H9 (cell line): ENCODE measurements around the gene METAP2. TPM values are rescaled to one million over a fixed set of nuclear protein-coding genes. Genes with fewer than 3 reads are reported as not detected.

Experiments used
- DNase-seq: peaks from one replicate; pipeline ENCODE4 v3.0.0-alpha.2; 2017
- H2AFZ ChIP-seq: one replicate; pipeline ENCODE4 v1.6.1; 2013; ENCODE audit warnings: mild to moderate bottlenecking, low read length, control low read depth, moderate library complexity
- H2AK5ac ChIP-seq: 2 replicates; pipeline ENCODE4 v1.6.1; 2013; ENCODE audit warnings: low read length, control low read depth, mixed read lengths; ENCODE audit not compliant: insufficient read length
- H2BK120ac ChIP-seq: one replicate; pipeline ENCODE4 v1.6.1; 2013; ENCODE audit warnings: low read depth, mild to moderate bottlenecking, low read length, control low read depth, inconsistent platforms; ENCODE audit not compliant: poor library complexity, severe bottlenecking
- H2BK12ac ChIP-seq: 2 replicates; pipeline ENCODE4 v1.6.1; 2013; ENCODE audit warnings: low read length, control low read depth, mixed read lengths, low read depth; ENCODE audit not compliant: insufficient read length
- H2BK15ac ChIP-seq: 2 replicates; pipeline ENCODE4 v1.6.1; 2013; ENCODE audit warnings: low read depth, low read length, control low read depth
- H2BK20ac ChIP-seq: one replicate; pipeline ENCODE4 v1.6.1; 2013; ENCODE audit warnings: low read depth, mild to moderate bottlenecking, low read length, control low read depth, inconsistent platforms; ENCODE audit not compliant: poor library complexity, severe bottlenecking
- H2BK5ac ChIP-seq: 2 replicates; pipeline ENCODE4 v1.6.1; 2013; ENCODE audit warnings: low read length, control low read depth, mixed read lengths; ENCODE audit not compliant: insufficient read length
- H3K14ac ChIP-seq: 2 replicates; pipeline ENCODE4 v1.6.1; 2013; ENCODE audit warnings: low read length, control low read depth; ENCODE audit not compliant: insufficient read depth
- H3K18ac ChIP-seq: 2 replicates; pipeline ENCODE4 v1.6.1; 2013; ENCODE audit warnings: low read depth, mild to moderate bottlenecking, mixed read lengths, low read length, control low read depth; ENCODE audit not compliant: insufficient read length
- H3K23ac ChIP-seq: 2 replicates; pipeline ENCODE4 v1.6.1; 2013; ENCODE audit warnings: low read length, control low read depth, mixed read lengths, low read depth; ENCODE audit not compliant: insufficient read length
- H3K23me2 ChIP-seq: 2 replicates; pipeline ENCODE4 v1.6.1; 2013; ENCODE audit warnings: low read depth, mild to moderate bottlenecking, mixed read lengths, low read length, control low read depth; ENCODE audit not compliant: insufficient read length, poor library complexity, severe bottlenecking
- H3K27ac ChIP-seq: 2 replicates; pipeline ENCODE4 v1.5.1; 2013; ENCODE audit warnings: low read length, control low read depth, mixed read lengths, low read depth; ENCODE audit not compliant: insufficient read length
- H3K27me3 ChIP-seq: 2 replicates; pipeline ENCODE4 v1.6.1; 2013; ENCODE audit warnings: low read length, control low read depth, inconsistent platforms; ENCODE audit not compliant: insufficient read depth
- H3K4ac ChIP-seq: 2 replicates; pipeline ENCODE4 v1.6.1; 2013; ENCODE audit warnings: low read depth, mild to moderate bottlenecking, control low read depth, inconsistent platforms, low read length, moderate library complexity
- H3K4me1 ChIP-seq: 2 replicates; pipeline ENCODE4 v1.6.1; 2013; ENCODE audit warnings: low read length, control low read depth, inconsistent platforms; ENCODE audit not compliant: insufficient read depth
- H3K4me2 ChIP-seq: 2 replicates; pipeline ENCODE4 v1.6.1; 2013; ENCODE audit warnings: low read length, control low read depth, mixed read lengths; ENCODE audit not compliant: insufficient read length, insufficient read depth
- H3K56ac ChIP-seq: 2 replicates; pipeline ENCODE4 v1.6.1; 2013; ENCODE audit warnings: low read depth, mild to moderate bottlenecking, mixed read lengths, low read length, control low read depth; ENCODE audit not compliant: insufficient read length
- H3K79me1 ChIP-seq: 2 replicates; pipeline ENCODE4 v1.6.1; 2013; ENCODE audit warnings: low read depth, mild to moderate bottlenecking, moderate library complexity, low read length, control low read depth, inconsistent platforms; ENCODE audit not compliant: insufficient read depth, poor library complexity, severe bottlenecking
- H3K79me2 ChIP-seq: 2 replicates; pipeline ENCODE4 v1.6.1; 2013; ENCODE audit warnings: low read length, control low read depth, inconsistent platforms; ENCODE audit not compliant: insufficient read depth
- H3K9ac ChIP-seq: 2 replicates; pipeline ENCODE4 v1.6.1; 2013; ENCODE audit warnings: low read length, control low read depth, mixed read lengths; ENCODE audit not compliant: insufficient read length; ENCODE audit errors: extremely low read depth
- H3K9me3 ChIP-seq: one replicate; pipeline ENCODE4 v1.6.1; 2013; ENCODE audit warnings: low read depth, low read length, inconsistent platforms; ENCODE audit not compliant: control insufficient read depth
- H3T11ph ChIP-seq: one replicate; pipeline ENCODE4 v1.6.1; 2013; ENCODE audit warnings: mild to moderate bottlenecking, low read length, control low read depth, inconsistent platforms
- H4K20me1 ChIP-seq: one replicate; pipeline ENCODE4 v1.6.1; 2013; ENCODE audit not compliant: control insufficient read depth, insufficient read length, insufficient read depth
- H4K5ac ChIP-seq: 2 replicates; pipeline ENCODE4 v1.6.1; 2013; ENCODE audit warnings: low read depth, mild to moderate bottlenecking, mixed read lengths, low read length, control low read depth; ENCODE audit not compliant: insufficient read length
- H4K8ac ChIP-seq: replicated peaks from 2 replicates; pipeline ENCODE4 v1.6.1; 2013; ENCODE audit warnings: low read length, control low read depth, mixed read lengths, low read depth; ENCODE audit not compliant: insufficient read length
- H4K91ac ChIP-seq: 2 replicates; pipeline ENCODE4 v1.6.1; 2013; ENCODE audit warnings: low read depth, mild to moderate bottlenecking, moderate library complexity, mixed read lengths, low read length, control low read depth; ENCODE audit not compliant: insufficient read length
- H3K27ac Mint-ChIP-seq, 3 experiments: 2 replicates in 2 of 3; 3 replicates in 1 of 3; pipeline ENCODE4 v1.8.0; 2020 to 2021; ENCODE audit warnings: mixed read lengths in 3 of 3, mild to moderate bottlenecking in 1 of 3, moderate library complexity in 1 of 3
- H3K27me3 Mint-ChIP-seq: 2 replicates; pipeline ENCODE4 v1.8.0; 2021; ENCODE audit warnings: low read depth, mild to moderate bottlenecking, moderate library complexity, mixed read lengths
- H3K36me3 Mint-ChIP-seq, 3 experiments: 2 replicates in 2 of 3; 3 replicates in 1 of 3; pipeline ENCODE4 v1.8.0; 2020 to 2021; ENCODE audit warnings: low read depth in 3 of 3, mixed read lengths in 3 of 3; ENCODE audit not compliant: insufficient read depth in 1 of 3
- H3K4me1 Mint-ChIP-seq, 2 experiments: 2 replicates each; pipeline ENCODE4 v1.8.0; 2020; ENCODE audit warnings: mixed read lengths in 2 of 2
- H3K4me3 Mint-ChIP-seq, 2 experiments: 2 replicates in 1 of 2; 3 replicates in 1 of 2; pipeline ENCODE4 v1.8.0; 2020 to 2021; ENCODE audit warnings: mild to moderate bottlenecking in 2 of 2, mixed read lengths in 2 of 2, moderate library complexity in 1 of 2
- H3K9me3 Mint-ChIP-seq, 2 experiments: 2 replicates in 1 of 2; 3 replicates in 1 of 2; pipeline ENCODE4 v1.8.0; 2020; ENCODE audit warnings: mild to moderate bottlenecking in 2 of 2, mixed read lengths in 2 of 2, moderate library complexity in 1 of 2
- WGBS: extraction: QIAGEN DNeasy Blood & Tissue Kit; methylation state at CpG from one replicate; pipeline ENCODE4 v1.1.7; 2013; ENCODE audit warnings: missing lambda C conversion rate, low lambda C conversion rate, mixed read lengths; ENCODE audit not compliant: insufficient read length; ENCODE audit errors: extremely low coverage; 5-methylcytosine and 5-hydroxymethylcytosine counted together
- total RNA-seq: library from RNA; stranded (reverse); gene quantifications from 2 replicates; pipeline ENCODE4 v1.2.1, GENCODE V29; 2021
- TF ChIP-seq, protein P1 (sequence below): fragments of 200-600 bp; sonication (generic); conservative IDR thresholded peaks from 3 replicates; pipeline ENCODE4 v1.8.0; 2021; ENCODE audit warnings: antibody characterized with exemption, mild to moderate bottlenecking

Gene METAP2
- total RNA-seq, 1 experiment from 2014 or later: 140 TPM

DNA sequence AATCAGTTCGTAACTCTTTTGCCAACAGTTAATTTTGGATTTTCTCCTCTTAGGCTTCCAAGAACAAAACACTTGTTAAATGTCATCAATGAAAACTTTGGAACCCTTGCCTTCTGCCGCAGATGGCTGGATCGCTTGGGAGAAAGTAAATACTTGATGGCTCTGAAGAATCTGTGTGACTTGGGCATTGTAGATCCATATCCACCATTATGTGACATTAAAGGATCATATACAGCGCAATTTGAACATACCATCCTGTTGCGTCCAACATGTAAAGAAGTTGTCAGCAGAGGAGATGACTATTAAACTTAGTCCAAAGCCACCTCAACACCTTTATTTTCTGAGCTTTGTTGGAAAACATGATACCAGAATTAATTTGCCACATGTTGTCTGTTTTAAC is 39.6 kb downstream of the METAP2 start:
- Histone ChIP-seq H3K14ac (no peak overlapping the region), H3K79me1 (no peaks in the 10 kb centered on the region), H3K18ac (no peak overlapping the region), H3K23ac (no peak overlapping the region), H3K56ac (no peak overlapping the region), H4K8ac (no peak overlapping the region), H3K4me2 (no peak overlapping the region), H2BK5ac (no peak overlapping the region), H2AFZ (no peak overlapping the region), H3K27me3 (no peaks in the 10 kb centered on the region), H2AK5ac (no peak overlapping the region), H3K27ac (no peak overlapping the region), H4K20me1 (no peaks in the 10 kb centered on the region), H2BK15ac (no peak overlapping the region), H2BK12ac (no peak overlapping the region), H2BK20ac (no peak overlapping the region), H3K4ac (no peak overlapping the region), H4K91ac (no peak overlapping the region), H2BK120ac (no peak overlapping the region), H4K5ac (no peak overlapping the region), H3K4me1 (no peaks in the 10 kb centered on the region), H3K9ac (no peak overlapping the region), H3K79me2 (no peaks in the 10 kb centered on the region), H3K23me2 (no peaks in the 10 kb centered on the region), H3K9me3 (no peaks in the 10 kb centered on the region), H3T11ph (no peak overlapping the region)
- Mint-ChIP-seq H3K4me1 (no peaks in the 10 kb centered on the region), H3K27ac (no peak overlapping the region), H3K4me3 (no peak overlapping the region), H3K27me3 (no peaks in the 10 kb centered on the region), H3K9me3 (no peaks in the 10 kb centered on the region), H3K36me3 (peaks cover 30 to 86% (median 62%) of the 10 kb centered on the region in 3 experiments; a peak in 6 of 7 replicates)
- no peak for DNase-seq
- TF ChIP-seq, protein P1, sequence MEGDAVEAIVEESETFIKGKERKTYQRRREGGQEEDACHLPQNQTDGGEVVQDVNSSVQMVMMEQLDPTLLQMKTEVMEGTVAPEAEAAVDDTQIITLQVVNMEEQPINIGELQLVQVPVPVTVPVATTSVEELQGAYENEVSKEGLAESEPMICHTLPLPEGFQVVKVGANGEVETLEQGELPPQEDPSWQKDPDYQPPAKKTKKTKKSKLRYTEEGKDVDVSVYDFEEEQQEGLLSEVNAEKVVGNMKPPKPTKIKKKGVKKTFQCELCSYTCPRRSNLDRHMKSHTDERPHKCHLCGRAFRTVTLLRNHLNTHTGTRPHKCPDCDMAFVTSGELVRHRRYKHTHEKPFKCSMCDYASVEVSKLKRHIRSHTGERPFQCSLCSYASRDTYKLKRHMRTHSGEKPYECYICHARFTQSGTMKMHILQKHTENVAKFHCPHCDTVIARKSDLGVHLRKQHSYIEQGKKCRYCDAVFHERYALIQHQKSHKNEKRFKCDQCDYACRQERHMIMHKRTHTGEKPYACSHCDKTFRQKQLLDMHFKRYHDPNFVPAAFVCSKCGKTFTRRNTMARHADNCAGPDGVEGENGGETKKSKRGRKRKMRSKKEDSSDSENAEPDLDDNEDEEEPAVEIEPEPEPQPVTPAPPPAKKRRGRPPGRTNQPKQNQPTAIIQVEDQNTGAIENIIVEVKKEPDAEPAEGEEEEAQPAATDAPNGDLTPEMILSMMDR: no peak
- WGBS: no CpG with 5 or more reads among the region's 5 CpGs
